ENCODE data around the gene FOXR1. TPM values are rescaled to one million over a fixed set of nuclear protein-coding genes. Genes with fewer than 3 reads are reported as not detected.

The FOXR1 gene
- total RNA-seq, 1 experiment from 2014 or later = not detected

DNA sequence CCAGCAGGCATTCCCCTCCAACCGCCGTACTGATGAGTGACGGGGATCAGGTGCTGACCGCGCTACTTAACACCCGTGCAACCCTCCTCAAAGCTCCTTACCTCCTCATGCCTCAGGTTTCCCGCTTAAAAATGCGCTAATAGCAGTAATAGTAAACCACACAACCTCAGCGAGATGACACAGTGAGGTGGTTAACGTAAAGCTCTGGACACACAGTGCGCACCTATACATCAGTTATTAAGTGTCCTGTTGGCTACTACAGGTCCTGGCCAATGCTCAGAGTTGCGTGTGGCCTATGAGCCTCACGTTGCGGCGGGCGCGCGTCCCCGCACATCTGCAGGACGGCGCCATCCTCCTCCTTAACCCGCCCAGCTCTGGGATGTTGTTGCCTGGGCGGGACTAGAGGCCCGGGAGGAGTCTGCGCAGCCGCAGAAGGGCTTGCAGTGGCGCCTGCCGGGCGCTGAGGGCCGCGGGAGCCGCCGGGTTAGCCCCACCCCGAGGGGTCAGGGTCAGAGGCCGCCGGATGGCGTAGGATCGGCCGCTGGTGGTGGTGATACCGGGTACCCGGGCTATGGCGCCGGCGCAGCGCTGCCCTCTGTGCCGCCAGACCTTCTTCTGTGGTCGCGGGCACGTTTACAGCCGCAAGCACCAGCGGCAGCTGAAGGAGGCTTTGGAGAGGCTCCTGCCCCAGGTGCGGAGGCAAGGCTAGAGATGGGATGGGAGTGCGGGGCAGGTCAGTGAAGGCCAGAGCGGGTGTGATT, 26.2 kb downstream of the FOXR1 start, which contains the start of gene CENATAC (continued):
- TF ChIP-seq, protein P1, sequence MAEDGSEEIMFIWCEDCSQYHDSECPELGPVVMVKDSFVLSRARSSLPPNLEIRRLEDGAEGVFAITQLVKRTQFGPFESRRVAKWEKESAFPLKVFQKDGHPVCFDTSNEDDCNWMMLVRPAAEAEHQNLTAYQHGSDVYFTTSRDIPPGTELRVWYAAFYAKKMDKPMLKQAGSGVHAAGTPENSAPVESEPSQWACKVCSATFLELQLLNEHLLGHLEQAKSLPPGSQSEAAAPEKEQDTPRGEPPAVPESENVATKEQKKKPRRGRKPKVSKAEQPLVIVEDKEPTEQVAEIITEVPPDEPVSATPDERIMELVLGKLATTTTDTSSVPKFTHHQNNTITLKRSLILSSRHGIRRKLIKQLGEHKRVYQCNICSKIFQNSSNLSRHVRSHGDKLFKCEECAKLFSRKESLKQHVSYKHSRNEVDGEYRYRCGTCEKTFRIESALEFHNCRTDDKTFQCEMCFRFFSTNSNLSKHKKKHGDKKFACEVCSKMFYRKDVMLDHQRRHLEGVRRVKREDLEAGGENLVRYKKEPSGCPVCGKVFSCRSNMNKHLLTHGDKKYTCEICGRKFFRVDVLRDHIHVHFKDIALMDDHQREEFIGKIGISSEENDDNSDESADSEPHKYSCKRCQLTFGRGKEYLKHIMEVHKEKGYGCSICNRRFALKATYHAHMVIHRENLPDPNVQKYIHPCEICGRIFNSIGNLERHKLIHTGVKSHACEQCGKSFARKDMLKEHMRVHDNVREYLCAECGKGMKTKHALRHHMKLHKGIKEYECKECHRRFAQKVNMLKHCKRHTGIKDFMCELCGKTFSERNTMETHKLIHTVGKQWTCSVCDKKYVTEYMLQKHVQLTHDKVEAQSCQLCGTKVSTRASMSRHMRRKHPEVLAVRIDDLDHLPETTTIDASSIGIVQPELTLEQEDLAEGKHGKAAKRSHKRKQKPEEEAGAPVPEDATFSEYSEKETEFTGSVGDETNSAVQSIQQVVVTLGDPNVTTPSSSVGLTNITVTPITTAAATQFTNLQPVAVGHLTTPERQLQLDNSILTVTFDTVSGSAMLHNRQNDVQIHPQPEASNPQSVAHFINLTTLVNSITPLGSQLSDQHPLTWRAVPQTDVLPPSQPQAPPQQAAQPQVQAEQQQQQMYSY (CRISPR knock-in tag; IDR thresholded peaks at IDR 0.05) = no peak
- TF ChIP-seq ZBTB21 (CRISPR knock-in tag; IDR thresholded peaks at IDR 0.05; ENCODE audit: borderline replicate concordance) = no peak
- TF ChIP-seq, protein P2, sequence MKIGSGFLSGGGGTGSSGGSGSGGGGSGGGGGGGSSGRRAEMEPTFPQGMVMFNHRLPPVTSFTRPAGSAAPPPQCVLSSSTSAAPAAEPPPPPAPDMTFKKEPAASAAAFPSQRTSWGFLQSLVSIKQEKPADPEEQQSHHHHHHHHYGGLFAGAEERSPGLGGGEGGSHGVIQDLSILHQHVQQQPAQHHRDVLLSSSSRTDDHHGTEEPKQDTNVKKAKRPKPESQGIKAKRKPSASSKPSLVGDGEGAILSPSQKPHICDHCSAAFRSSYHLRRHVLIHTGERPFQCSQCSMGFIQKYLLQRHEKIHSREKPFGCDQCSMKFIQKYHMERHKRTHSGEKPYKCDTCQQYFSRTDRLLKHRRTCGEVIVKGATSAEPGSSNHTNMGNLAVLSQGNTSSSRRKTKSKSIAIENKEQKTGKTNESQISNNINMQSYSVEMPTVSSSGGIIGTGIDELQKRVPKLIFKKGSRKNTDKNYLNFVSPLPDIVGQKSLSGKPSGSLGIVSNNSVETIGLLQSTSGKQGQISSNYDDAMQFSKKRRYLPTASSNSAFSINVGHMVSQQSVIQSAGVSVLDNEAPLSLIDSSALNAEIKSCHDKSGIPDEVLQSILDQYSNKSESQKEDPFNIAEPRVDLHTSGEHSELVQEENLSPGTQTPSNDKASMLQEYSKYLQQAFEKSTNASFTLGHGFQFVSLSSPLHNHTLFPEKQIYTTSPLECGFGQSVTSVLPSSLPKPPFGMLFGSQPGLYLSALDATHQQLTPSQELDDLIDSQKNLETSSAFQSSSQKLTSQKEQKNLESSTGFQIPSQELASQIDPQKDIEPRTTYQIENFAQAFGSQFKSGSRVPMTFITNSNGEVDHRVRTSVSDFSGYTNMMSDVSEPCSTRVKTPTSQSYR (CRISPR knock-in tag; IDR thresholded peaks at IDR 0.05) = no peak
- TF ChIP-seq, protein P3, sequence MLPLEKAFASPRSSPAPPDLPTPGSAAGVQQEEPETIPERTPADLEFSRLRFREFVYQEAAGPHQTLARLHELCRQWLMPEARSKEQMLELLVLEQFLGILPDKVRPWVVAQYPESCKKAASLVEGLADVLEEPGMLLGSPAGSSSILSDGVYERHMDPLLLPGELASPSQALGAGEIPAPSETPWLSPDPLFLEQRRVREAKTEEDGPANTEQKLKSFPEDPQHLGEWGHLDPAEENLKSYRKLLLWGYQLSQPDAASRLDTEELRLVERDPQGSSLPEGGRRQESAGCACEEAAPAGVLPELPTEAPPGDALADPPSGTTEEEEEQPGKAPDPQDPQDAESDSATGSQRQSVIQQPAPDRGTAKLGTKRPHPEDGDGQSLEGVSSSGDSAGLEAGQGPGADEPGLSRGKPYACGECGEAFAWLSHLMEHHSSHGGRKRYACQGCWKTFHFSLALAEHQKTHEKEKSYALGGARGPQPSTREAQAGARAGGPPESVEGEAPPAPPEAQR (CRISPR knock-in tag; IDR thresholded peaks at IDR 0.05) = no peak
- no peak for TF ChIP-seq ZNF138 (CRISPR knock-in tag; conservative IDR thresholded peaks at IDR 0.05)
- TF ChIP-seq, protein P4, sequence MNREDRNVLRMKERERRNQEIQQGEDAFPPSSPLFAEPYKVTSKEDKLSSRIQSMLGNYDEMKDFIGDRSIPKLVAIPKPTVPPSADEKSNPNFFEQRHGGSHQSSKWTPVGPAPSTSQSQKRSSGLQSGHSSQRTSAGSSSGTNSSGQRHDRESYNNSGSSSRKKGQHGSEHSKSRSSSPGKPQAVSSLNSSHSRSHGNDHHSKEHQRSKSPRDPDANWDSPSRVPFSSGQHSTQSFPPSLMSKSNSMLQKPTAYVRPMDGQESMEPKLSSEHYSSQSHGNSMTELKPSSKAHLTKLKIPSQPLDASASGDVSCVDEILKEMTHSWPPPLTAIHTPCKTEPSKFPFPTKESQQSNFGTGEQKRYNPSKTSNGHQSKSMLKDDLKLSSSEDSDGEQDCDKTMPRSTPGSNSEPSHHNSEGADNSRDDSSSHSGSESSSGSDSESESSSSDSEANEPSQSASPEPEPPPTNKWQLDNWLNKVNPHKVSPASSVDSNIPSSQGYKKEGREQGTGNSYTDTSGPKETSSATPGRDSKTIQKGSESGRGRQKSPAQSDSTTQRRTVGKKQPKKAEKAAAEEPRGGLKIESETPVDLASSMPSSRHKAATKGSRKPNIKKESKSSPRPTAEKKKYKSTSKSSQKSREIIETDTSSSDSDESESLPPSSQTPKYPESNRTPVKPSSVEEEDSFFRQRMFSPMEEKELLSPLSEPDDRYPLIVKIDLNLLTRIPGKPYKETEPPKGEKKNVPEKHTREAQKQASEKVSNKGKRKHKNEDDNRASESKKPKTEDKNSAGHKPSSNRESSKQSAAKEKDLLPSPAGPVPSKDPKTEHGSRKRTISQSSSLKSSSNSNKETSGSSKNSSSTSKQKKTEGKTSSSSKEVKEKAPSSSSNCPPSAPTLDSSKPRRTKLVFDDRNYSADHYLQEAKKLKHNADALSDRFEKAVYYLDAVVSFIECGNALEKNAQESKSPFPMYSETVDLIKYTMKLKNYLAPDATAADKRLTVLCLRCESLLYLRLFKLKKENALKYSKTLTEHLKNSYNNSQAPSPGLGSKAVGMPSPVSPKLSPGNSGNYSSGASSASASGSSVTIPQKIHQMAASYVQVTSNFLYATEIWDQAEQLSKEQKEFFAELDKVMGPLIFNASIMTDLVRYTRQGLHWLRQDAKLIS (CRISPR knock-in tag; IDR thresholded peaks at IDR 0.05; ENCODE audit: borderline replicate concordance) = no peak
- no peak for TF ChIP-seq NR3C1 (CRISPR knock-in tag; conservative IDR thresholded peaks at IDR 0.05; ENCODE audit: low read depth)
- no peak for TF ChIP-seq SOX15 (CRISPR knock-in tag; IDR thresholded peaks at IDR 0.05)
- TF ChIP-seq, protein P5, sequence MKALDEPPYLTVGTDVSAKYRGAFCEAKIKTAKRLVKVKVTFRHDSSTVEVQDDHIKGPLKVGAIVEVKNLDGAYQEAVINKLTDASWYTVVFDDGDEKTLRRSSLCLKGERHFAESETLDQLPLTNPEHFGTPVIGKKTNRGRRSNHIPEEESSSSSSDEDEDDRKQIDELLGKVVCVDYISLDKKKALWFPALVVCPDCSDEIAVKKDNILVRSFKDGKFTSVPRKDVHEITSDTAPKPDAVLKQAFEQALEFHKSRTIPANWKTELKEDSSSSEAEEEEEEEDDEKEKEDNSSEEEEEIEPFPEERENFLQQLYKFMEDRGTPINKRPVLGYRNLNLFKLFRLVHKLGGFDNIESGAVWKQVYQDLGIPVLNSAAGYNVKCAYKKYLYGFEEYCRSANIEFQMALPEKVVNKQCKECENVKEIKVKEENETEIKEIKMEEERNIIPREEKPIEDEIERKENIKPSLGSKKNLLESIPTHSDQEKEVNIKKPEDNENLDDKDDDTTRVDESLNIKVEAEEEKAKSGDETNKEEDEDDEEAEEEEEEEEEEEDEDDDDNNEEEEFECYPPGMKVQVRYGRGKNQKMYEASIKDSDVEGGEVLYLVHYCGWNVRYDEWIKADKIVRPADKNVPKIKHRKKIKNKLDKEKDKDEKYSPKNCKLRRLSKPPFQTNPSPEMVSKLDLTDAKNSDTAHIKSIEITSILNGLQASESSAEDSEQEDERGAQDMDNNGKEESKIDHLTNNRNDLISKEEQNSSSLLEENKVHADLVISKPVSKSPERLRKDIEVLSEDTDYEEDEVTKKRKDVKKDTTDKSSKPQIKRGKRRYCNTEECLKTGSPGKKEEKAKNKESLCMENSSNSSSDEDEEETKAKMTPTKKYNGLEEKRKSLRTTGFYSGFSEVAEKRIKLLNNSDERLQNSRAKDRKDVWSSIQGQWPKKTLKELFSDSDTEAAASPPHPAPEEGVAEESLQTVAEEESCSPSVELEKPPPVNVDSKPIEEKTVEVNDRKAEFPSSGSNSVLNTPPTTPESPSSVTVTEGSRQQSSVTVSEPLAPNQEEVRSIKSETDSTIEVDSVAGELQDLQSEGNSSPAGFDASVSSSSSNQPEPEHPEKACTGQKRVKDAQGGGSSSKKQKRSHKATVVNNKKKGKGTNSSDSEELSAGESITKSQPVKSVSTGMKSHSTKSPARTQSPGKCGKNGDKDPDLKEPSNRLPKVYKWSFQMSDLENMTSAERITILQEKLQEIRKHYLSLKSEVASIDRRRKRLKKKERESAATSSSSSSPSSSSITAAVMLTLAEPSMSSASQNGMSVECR (CRISPR knock-in tag; IDR thresholded peaks at IDR 0.05; ENCODE audit: borderline replicate concordance) = peak; percentile 51; the same call in 1 of the 2 replicates
- no peak for TF ChIP-seq CREM (CRISPR knock-in tag; IDR thresholded peaks at IDR 0.05)
- TF ChIP-seq NFE2L1 (CRISPR knock-in tag; IDR thresholded peaks at IDR 0.05) = no peak
- peak; percentile 75; the same call in 1 of the 2 replicates for TF ChIP-seq CREB1 (CRISPR knock-in tag; IDR thresholded peaks at IDR 0.05)
- TF ChIP-seq NR2C2 (CRISPR knock-in tag; IDR thresholded peaks at IDR 0.05) = peak; percentile 93
- TF ChIP-seq, protein P6, sequence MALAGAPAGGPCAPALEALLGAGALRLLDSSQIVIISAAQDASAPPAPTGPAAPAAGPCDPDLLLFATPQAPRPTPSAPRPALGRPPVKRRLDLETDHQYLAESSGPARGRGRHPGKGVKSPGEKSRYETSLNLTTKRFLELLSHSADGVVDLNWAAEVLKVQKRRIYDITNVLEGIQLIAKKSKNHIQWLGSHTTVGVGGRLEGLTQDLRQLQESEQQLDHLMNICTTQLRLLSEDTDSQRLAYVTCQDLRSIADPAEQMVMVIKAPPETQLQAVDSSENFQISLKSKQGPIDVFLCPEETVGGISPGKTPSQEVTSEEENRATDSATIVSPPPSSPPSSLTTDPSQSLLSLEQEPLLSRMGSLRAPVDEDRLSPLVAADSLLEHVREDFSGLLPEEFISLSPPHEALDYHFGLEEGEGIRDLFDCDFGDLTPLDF (CRISPR knock-in tag; IDR thresholded peaks at IDR 0.05) = no peak
- TF ChIP-seq, protein P7, sequence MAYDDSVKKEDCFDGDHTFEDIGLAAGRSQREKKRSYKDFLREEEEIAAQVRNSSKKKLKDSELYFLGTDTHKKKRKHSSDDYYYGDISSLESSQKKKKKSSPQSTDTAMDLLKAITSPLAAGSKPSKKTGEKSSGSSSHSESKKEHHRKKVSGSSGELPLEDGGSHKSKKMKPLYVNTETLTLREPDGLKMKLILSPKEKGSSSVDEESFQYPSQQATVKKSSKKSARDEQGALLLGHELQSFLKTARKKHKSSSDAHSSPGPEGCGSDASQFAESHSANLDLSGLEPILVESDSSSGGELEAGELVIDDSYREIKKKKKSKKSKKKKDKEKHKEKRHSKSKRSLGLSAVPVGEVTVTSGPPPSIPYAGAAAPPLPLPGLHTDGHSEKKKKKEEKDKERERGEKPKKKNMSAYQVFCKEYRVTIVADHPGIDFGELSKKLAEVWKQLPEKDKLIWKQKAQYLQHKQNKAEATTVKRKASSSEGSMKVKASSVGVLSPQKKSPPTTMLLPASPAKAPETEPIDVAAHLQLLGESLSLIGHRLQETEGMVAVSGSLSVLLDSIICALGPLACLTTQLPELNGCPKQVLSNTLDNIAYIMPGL (CRISPR knock-in tag; IDR thresholded peaks at IDR 0.05) = peak; percentile 77; the same call in 1 of the 2 replicates
- TF ChIP-seq ZNF121 (CRISPR knock-in tag; IDR thresholded peaks at IDR 0.05) = peak; percentile 82
- TF ChIP-seq NFYB (CRISPR knock-in tag; conservative IDR thresholded peaks at IDR 0.05; ENCODE audit: low read depth) = no peak
- no peak for TF ChIP-seq RELA (CRISPR knock-in tag; IDR thresholded peaks at IDR 0.05; ENCODE audit: borderline replicate concordance)

All from WTC11 (cell line).